HG03457 (cell line): Measurements from ENCODE around the gene SLC7A14.

Experiments used
- ATAC-seq: cut with Tn5 transposase; IDR thresholded peaks from one replicate; pipeline ENCODE4 v1.9.1; 2021; ENCODE audit warnings: moderate number of reproducible peaks; ENCODE audit not compliant: unreplicated experiment

SLC7A14 gene

DNA sequence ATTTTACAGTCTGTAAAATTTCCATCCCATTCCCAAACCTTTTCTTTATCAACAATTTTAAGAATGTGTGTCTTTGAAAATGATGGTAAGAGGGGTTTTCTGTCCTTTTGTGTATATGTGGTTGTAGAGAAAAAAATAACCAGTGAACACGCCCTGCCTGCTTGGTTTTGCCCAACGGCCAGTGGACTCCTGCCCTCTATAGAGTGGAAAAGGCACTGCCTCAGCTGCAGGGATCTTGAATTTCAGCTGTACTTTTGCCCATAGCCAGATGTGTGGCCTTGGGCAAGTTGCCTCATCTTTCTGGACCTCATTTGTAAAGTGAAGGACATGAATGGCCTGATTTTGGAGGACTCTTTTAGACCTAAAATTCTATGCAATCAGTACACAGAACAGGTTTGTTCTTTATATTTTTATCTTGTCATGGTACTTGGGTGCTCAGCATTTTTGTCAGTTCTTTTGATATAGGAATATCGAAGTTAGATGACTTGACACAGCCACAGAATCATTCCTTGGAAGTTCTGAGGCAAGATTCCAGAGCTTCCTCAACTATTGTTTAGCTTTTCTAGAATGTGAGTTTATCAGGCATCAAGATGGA, 86.2 kb downstream of the SLC7A14 start:
- no peak for ATAC-seq

DNA sequence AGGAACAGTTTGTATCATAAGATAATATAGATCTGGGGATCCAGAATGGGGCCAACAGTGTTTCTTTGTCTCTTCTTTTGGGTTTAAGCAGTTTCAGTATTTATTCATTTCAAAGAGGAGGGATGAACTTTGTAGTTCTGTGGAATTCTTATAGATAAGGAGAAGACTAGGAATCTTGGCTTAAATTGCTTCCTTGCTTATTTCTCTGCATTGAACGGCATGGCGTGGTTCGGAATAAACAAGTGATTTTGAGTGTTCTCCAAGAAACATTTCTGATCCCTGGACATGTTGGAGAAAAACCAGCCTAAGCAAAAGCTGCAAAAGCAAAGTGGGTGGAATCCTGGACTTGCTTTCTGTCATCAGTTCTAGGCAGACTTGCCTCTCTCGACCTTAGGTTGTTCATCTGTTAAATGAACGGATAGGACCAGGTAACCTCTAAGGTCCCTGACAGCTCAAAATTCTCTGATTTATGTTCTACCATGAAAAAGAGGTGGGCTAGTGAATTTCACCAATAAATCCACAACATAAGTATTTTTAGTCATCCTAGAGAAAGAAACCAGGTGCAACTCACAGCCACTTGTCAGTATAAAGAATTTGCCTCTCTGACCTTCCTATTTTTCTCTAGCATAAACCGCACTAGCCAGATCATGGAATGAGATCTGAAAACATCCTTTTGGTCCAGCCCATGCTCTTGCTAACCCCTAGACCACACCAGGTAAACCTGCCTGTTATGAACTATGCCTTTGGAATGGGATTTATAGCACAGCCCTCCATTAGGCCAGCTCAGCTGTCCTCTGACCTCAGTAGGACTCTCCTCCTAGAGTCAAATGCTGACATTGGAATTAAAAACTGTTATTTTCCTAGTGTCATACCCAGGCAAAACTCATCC, 88.4 kb downstream of the SLC7A14 start:
- ATAC-seq = no peak

GRCh38 chr3:170496868-170497140, 89.1 kb downstream of the SLC7A14 start:
- ATAC-seq = no peak

DNA sequence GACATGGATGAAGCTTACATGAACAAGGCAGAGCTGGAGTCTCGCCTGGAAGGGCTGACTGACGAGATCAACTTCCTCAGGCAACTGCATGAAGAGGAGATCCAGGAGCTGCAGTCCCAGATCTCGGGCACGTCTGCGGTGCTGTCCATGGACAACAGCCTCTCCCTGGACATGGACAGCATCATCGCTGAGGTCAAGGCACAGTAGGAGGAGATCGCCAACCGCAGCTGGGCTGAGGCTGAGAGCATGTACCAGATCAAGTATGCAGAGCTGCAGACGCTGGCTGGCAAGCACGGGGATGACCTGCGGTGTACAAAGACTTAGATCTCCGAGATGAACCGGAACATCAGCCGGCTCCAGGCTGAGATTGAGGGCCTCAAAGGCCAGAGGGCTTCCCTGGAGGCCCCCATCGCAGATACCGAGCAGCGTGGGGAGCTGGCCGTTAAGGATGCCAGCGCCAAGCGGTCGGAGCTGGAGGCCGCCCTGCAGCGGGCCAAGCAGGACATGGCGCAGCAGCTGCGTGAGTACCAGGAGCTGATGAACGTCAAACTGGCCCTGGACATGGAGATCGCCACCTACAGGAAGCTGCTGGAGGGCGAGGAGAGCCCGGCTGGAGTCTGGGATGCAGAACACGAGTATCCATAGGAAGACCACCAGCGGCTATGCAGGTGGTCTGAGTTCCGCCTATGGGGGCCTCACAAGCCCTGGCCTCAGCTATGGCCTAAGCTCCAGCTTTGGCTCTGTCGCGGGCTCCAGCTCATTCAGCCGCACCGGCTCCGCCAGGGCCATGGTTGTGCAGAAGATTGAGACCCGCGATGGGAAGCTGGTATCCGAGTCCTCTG, 89.6 kb downstream of the SLC7A14 start:
- ATAC-seq = no peak

GRCh38 chr3:170494766-170495165, 91.1 kb downstream of the SLC7A14 start:
- ATAC-seq = no peak

DNA sequence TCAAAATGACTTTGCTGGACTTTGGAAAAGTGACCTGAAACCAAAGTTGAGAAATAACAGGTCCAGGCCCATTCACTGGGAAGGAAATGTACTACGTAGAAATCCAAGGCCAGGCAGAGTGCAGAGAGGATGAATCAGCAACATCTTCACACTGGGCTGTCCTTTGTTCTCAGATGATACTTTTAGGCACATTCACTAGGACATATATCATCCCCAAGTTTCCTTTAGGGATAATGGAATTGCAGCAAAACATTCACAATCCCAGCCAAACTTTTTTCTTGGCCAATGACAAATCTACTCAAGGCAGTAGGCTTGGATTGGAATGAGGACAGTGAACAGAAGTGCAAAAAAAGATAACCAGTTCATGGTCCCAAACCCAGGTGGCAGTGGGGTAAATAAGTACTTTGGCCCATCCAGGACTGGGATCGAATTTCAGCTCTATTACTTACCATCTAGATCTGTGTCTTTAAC, 92.1 kb downstream of the SLC7A14 start:
- no peak for ATAC-seq

- ATAC-seq = no peak
Observed at GRCh38 chr3:170491901-170492300, 94.0 kb downstream of the SLC7A14 start.

- ATAC-seq = no peak
Observed at GRCh38 chr3:170490828-170491560, 94.9 kb downstream of the SLC7A14 start.

DNA sequence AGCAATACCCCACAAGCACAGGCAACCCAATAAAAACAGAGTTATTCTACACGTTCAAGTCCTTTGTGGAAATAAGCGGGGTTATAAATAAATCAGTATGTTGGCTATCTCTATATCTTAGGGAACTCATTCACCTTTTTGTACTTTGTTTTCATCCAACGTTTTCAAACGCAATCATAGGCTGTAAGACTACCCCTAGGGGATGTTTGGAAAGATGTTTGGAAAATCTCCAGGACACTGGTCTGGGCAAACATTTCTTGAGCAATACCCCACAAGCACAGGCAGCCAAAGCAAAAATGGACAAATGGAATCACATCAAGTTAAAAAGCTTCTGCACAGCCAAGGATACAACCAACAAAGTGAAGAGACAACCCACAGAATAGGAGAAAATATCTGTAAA, 97.1 kb downstream of the SLC7A14 start:
- no peak for ATAC-seq

DNA sequence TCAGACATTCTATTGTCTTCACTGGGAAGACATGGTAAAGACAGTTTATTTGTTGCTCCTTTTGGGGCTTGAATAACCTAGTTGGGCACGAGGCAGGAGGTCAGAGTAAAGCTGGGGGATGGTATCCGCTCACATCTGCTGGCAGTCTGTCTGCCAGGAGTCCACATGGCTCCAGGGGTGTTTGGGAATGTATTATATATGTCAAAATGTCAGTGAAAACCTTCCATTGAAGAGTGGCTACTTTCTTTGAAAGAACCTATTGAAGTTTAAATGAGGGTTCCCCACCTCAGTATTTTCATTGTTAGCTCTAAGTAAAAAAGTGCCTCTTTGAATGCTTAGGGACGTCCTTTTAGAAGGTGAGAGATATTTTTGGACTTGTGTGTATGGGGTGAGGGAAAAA, 98.8 kb downstream of the SLC7A14 start:
- ATAC-seq = no peak

DNA sequence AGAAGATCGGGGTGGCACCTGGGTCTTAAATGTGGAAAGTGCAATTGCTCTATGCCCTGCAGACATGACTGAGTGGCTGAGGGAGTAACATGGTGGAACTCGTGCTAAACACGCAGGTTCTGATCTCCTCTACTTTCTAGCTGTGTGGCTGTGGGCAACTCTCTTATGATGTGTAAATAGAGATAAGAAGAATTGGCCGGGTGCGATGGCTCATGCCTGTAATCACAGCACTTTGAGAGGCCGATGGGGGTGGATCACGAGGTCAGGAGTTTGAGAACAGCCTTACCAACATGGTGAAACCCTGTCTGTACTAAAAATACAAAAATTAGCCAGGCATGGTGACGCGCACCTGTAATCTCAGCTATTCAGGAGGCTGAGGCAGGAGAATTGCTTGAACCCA, 99.5 kb downstream of the SLC7A14 start:
- no peak for ATAC-seq

DNA sequence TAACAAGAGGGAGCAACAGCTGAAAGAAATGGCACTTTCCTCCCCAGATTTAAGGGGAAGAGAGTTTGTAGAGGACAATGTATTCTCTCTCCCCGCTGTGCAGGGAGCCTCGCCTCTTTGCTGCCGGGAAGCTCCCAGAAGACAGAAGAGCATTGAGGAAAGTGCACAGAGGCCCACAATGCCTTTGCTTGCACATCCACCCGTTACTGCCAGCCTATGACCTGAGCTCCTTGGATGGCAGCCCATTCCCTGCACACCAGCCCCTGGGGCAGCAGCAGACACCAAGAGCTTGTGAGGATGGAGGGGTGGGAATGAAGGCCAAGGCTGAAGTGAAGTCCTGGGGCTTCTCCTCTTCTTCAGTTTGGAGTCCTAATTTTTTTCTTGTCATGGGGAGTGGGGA, 100.2 kb downstream of the SLC7A14 start:
- ATAC-seq = no peak

DNA sequence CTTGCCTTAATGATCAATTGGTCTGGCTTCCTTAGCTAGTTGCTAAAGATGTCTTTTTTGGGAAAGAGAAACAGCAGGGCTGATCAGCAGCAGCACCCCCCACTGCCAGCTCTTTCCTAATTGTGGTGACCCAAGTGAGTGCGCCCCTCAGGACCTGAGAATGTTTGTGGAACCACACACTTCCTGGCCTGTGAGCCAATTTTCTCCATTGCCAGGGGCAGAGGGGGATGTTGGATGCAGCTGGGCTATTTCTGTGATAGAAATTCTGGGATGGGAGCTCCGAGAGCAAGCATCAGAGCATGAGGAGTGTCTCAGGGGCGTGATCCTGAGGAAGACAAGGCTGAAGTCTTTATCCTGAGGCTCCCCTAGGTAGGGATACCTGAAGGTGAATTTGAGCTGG, 100.6 kb downstream of the SLC7A14 start:
- no peak for ATAC-seq

GRCh38 chr3:170484869-170485268, 101.0 kb downstream of the SLC7A14 start:
- no peak for ATAC-seq

DNA sequence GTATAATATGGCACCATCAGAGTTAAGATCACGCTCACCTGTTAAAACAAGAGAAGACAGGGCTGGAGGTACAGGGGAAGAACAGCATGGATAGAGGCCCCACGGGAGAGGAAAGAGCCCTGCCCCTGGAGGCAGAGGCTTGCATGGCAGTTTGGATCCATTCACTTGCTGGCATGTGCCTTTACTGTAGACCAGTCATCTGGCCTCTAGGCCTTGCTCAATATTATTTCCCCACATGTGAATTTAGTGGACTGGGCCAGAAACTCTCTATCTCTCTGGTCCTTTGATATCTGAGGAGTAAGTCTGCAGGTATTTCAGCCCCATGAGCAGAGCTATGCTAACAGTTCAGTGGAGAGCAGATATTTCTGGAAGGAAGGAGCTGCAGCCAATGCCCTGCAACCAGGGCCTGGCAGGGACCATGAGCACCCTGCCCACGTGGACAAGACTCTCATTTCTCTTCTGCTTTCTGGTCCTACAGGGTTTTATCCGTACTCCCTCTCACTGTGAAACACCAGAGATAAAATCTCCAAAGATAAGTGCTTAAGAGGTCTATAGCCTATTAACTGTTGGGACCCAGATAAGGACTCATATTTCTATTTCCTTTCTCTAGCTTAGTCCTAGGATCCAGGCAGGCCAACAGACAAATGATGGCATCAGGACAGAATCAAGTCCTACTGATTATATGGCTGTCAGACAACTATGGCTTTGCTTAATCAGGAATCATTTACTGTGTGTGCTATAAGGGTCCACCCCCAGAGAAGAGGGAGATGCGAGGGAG, 102.2 kb downstream of the SLC7A14 start:
- no peak for ATAC-seq

DNA sequence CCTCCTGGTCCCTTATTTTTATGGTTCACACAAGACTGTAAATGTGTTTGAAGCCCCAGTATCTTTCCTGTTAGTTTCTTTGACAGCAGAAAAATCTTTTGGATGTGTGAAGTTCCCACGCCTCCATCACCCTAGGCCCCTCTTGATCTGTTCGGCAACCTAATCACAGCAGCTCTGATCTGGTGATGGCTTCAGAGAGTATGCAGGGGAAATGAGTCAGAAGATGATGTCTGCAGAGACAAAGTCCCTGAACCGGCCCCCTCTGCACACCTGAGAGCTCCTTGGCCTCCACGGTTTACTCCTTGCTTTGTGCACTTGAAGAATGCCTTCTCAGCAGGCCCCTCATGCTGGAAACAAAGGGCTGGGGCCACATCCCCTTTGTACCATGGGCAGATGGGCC, 103.7 kb downstream of the SLC7A14 start:
- ATAC-seq = no peak

- no peak for ATAC-seq
Observed at GRCh38 chr3:170480111-170480510, 105.8 kb downstream of the SLC7A14 start.

DNA sequence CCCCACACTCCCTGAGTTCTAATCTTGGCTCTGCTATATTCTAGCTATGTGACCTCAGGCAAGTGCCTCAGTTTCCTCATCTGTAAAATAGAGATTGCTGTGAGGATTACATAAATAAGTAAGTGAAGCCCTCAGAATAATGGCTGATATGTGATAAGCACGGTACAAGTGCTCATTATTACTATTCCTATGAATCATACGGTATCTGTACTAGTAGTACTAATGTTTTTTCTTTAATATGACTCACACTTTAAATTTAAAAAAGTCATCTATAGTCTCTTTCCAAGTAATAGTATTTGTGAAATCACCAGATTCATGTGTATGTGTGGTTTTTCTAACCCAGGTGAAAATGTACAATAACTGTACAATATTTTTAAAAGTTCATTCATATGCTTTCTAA, 108.5 kb downstream of the SLC7A14 start:
- no peak for ATAC-seq

- ATAC-seq = no peak
Observed at GRCh38 chr3:170476291-170476690, 109.6 kb downstream of the SLC7A14 start.

- no peak for ATAC-seq
Observed at GRCh38 chr3:170475092-170475685, 110.7 kb downstream of the SLC7A14 start.
